ENCODE measurements around the gene CHRNA1. TPM values are rescaled to one million over a fixed set of nuclear protein-coding genes. Genes with fewer than 3 reads are reported as not detected.

The CHRNA1 gene
- total RNA-seq, 1 donor from 2014 or later: 3.9 TPM

GRCh38 chr2:174761837-174762236, 2.4 kb downstream of the CHRNA1 start:
- no peak for DNase-seq (ENCODE audit: low spot score)

DNA sequence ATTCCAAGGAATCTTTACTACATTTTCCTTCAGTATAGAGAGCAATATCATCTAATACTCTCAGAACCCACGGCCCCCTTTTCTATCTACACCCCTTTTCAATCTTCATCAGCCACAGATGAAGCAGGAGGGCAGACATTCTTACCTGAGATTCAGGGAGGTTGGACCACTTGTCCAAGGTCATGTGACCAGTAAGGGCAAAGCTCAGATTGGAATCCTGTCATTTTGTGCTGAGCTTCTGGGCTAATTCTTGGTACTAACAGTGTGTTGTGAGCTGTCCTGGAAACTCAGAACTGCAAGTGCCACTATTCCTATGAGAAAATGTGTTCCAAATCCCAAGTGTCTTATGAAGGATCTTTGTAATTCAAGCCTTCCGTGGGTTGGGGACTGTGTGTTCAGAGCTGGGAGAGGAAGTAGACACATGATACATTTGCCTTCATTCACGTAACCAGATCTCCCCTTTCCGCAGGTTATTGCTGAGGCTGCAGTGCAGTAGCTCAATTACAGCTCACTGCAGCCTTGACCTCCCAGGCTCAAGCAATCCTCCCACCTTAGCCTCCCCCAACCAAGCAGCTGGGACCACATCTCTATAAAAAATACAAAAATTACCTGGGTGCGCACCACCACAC, 3.3 kb downstream of the CHRNA1 start:
- no peak for DNase-seq (ENCODE audit: low spot score)

DNA sequence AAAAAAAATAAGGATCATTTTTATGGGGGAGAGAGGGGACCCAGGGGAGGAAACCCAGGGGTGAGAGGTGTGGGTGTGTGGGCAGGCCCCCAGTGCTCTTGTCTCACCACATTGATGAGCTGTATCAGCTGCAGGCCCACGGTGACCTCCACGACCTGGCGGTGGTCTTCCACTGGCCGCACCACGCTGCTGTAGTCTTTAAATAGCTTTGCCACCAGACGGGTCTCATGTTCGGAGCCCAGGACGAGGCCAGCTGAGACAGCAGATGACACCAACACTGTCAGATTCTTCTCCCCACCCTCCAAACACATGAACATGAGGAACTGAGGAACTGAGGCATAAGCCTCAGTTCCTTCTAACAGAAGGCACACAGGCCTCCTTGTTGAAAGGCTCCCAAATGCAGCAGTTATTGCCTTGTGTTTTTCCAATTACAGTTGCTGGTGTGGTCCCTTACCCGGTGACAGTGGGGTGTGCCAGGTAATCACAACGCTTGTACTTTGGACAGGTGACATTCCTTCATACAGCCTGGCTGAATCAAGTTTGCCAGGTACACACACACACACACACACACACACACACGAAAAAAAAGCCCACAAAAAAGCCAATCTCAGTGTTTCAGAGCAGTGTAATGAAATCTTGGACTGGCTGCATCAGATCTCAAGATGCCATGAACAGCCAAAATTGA, 4.7 kb downstream of the CHRNA1 start:
- no peak for DNase-seq (ENCODE audit: low spot score)

GRCh38 chr2:174756743-174757142, 7.5 kb downstream of the CHRNA1 start:
- no peak for DNase-seq (ENCODE audit: low spot score)

DNA sequence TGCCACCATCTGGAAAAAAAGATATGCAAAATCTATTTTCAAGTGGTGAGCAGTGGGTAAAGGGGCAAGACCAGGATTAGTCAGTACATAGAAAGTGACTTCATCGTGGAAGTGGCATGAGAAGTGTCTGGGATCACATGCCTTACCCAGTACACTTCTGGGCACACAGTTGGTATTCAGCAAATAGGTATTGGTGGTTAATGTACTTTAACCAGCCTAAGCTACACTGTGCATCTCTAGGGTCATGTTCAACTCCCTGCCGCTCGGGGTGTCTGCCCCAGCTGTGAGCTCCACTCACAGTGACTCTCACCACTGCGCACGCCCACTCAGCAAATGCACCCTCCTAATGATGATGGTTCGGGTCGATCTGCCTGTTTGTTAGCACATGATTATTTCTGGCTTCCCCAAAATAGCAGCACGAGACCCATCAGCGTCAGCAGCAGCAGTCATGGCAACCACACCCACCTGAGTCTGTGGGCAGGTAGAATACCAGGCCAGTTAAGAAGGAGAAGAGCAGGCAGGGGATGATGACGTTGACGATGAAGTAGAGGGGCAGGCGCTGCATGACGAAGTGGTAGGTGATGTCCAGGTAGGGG, 11.1 kb downstream of the CHRNA1 start:
- DNase-seq (ENCODE audit: low spot score): no peak

- DNase-seq (ENCODE audit: low spot score): no peak
Measured at GRCh38 chr2:174752403-174753037, 11.8 kb downstream of the CHRNA1 start.

GRCh38 chr2:174750923-174751441, 13.3 kb downstream of the CHRNA1 start:
- DNase-seq (ENCODE audit: low spot score): no peak

DNA sequence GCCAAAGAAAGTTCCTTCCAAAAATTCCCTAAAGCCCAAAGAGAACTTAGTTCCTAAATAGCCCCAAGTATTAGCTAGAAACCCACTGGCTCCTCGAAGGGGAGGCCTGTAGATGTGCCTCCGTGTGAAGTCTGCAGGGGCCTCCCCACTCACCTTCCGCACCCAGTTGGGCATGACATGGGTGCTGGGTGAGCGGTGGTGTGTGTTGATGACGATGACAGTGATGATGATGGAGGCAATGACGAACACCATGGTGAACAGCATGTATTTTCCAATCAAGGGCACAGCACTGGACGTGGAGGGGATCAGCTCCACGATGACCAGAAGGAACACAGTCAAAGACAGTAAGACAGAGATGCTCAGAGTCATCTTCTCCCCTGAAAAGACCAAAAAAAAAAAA, 14.5 kb downstream of the CHRNA1 start:
- DNase-seq (ENCODE audit: low spot score): no peak

DNA sequence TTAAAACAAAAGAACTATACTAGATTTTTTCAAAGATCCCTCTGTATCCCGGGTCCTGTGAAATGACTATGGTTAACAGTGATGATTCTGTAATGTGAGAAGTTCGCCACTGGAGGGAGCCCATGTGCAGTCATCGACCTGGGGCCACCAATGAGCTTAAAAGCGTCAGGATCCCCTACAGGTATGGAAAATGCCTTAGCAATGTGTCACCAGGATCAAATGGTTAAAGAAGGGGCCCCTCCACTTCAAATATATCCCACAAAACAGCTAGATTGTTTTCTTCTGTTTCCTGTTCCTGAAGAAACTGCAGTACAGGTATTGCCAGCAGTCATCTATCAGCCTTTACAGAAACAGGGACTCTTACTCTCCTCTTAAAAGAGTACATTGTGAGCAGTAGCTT, 15.3 kb downstream of the CHRNA1 start:
- peak; percentile 63 for DNase-seq (ENCODE audit: low spot score)

DNA sequence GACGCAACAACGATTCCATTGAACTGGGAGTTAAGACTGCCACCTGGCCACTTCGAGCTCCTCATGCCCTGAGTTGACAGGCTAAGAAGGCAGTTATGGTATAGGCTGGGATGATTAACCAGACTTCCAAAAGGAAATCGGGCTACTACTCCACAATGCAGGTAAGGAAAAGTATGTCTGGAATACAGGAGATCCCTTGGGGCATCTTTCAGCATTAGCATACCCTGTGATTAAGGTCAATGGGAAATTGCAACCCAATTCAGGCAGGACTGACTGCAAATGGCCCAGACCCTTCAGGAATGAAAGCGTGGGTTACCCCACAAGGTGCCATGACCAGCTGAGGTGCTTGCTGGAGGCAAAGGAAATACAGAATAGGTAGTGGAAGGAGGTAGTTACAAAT, 19.1 kb downstream of the CHRNA1 start:
- no peak for DNase-seq (ENCODE audit: low spot score)

DNA sequence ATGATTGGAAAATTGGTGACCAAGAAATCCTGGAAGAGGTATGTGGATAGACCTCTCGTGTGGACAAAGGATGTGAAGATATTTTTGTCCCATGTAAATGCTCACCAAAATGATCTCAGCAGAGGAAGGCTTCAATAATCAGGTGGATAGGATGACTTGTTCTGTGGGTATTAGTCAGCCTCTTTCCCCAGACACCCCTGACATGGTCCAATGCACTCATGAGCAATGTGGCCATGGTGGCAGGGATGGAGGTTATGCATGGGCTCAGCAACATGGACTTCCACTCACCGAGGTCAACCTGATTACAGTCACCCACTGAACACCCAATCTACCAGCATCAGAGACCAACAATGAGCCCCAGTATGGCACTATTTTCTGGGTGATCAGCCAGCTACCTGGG, 20.2 kb downstream of the CHRNA1 start:
- no peak for DNase-seq (ENCODE audit: low spot score)

- no peak for DNase-seq (ENCODE audit: low spot score)
Measured at GRCh38 chr2:174740721-174741120, 23.6 kb downstream of the CHRNA1 start.

DNA sequence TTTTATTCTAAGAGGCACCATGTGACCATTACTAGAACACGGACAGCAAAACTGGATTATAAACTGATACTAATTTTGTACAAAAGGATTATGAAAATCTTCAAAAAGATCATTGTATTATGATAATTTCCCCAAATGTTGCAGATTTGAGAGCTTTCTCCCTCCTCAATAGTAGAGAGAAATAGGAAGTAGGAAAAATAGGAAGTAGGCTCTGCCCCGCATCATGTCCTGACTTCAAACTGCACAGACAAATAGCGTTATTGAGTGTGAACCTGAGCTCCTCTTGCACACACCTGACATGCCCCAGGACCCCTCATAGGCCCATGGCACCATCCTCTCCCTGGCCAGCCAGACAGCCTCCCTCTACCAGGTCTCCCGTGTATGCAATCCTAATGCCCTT, 25.4 kb downstream of the CHRNA1 start:
- DNase-seq (ENCODE audit: low spot score): no peak

DNA sequence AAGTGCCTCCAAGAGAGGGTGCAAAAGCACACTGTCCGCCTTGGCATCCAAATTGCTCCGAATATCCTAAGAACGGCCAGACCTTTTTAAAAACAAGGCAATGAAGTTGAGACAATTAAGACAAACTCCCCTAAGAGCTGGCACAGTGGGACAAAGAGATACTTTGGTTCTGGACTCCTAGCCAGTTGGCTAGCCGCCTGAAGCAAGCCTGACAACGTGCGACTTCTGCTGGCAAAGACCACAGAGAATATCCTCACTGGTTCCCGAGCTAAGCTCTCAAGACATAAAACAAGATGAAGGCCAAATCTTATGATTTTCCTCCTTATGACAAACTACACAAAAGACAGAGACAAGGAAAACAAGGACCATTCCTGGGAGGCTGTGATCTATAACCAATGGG, 32.7 kb downstream of the CHRNA1 start:
- no peak for DNase-seq (ENCODE audit: low spot score)

- DNase-seq (ENCODE audit: low spot score): no peak
Measured at GRCh38 chr2:174730698-174731018, 33.6 kb downstream of the CHRNA1 start.

DNA sequence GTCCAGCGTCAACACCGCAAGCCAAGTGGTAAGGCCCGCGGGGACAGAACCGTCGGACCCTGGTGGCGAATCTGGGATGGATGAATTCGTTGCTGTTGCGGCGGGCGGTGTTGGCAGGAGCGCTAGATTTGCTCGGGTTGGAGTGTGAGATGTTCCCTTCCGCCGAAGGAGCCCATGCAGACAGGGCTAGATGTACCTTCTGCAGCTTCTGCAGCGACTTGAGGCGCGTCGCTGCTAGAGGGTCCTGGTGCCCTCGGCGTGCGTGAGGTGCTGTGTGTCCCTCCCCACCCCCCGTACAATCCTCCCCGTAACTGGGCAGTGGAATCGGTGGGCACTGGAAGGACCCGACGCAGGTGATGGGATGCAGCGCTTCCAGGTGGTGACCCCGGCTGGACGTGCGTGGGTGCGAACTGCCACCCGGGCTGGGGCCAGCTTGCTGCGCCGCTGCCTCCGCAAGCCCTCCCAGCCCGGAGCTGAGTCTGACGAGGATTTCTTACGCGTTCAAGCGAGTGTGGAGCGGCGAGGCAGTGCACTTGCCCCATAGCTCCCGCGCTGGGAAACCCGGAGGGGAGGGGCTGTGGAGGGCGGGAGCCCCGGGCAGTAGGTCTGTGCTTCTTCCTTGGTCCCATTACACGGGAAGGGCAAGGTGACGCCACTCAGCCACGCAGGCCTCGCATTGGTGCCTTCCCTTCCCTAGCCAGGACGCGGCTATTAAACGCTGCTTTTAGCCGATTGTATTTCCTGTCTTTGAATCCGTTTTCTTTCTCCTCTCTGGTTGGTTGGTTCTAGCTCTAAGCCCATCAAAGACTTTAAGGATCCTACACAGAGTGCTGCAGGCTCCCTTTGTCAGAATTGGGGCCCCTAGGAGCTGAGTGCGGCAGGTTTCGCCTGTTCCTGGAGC, 34.2 kb downstream of the CHRNA1 start:
- peak; percentile 22 for DNase-seq (ENCODE audit: low spot score)

GRCh38 chr2:174728096-174728495, 36.2 kb downstream of the CHRNA1 start:
- DNase-seq (ENCODE audit: low spot score): no peak

DNA sequence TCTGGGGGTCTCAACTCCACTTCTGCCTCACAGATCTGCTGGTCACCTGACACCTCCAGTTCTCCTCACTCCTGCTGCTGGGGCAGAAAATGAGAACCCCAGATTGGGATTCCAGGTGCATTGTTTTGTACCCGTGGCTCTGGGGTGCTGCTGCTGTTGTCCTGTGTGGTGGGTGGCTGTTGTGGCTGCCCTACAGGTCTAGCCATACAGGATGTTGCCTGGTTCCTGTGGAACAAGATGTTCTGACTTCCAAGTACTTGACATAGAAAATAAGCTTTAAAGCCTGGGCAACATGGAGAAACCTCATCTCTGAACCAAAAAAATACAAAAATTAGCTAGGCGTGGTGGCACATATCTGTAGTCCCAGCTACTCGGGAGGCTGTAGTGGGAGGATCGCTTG, 38.1 kb downstream of the CHRNA1 start:
- no peak for DNase-seq (ENCODE audit: low spot score)

DNA sequence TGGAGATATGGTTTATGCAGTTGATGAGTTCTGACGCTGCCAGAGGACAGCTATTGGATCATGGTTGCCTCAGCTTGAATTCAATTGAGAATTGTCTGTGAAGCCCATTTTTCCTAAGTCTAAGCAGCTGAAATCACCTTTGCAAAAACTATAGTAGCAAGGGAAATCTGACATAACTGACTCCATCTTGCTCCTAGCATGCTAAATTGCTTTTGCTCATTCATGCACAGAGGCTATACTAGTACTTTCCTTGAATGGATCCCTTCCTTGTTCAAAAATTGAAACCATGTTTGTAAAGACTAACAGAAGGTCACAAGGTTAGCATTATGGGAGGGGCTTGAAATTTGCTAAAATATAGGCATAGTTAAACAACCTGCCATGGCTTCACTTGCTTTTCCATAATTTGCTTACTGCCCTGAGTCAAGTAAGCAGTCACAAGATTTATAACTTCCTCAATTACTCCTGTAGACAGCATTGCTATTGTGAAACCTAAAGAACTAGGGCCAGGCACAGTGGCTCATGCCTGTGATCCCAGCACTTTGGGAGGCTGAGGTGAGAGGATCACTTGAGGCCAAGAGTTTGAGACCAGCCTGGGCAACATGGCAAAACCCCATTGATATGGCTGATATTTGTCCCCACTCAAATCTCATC, 41.2 kb downstream of the CHRNA1 start:
- no peak for DNase-seq (ENCODE audit: low spot score)

DNA sequence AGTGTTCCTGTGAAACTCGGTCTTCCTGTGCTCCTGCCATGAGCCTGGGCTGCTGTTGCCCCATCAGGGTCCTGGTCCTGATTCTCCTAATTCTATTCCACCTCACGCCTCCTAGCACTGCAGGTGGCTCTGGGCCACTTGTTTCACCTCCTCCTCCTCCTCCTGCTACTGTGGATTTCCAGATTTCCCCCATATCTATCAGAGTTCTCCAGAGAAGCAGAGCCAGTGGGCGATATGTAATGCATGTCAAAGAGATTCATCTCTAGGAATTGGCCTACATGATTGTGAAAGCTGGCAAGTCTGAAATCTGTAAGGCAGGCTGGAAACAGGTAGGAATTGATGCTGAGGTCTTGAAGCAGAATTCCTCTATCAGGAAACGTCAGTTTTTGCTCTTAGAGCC, 45.3 kb downstream of the CHRNA1 start:
- no peak for DNase-seq (ENCODE audit: low spot score)

DNA sequence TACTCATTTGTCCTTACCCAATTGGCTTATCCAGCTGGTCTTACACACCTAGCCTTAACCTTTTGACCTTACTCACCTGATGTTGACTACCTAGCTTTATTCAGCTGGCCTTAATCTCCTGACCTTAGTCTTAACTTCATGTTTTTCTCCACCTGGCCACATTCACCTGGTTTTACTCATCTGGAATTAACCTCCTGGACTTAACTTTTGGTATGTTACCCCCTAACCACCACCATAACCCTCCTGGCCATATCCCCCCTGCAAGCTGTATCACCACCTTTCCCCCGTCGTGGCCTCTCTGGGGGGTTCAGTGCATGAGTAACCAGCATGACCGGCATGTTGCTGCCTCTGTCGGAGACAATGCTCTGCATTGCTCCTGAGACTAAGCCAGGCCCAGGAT, 45.7 kb downstream of the CHRNA1 start:
- DNase-seq (ENCODE audit: low spot score): no peak

Data from umbilical cord (tissue), 2 donors.